Brain microvascular endothelial cell (primary cell): Measurements from ENCODE around the gene ACTRT2.

ENCODE experiments used
- DNase-seq: peaks from one replicate; pipeline ENCODE4 v3.0.0-alpha.2; 2020
- H3K27ac ChIP-seq: fragments of 250-450 bp; sonication (Bioruptor Pico); 2 replicates; pipeline ENCODE4 v1.5.1; 2020; ENCODE audit warnings: mild to moderate bottlenecking, moderate library complexity
- H3K27me3 ChIP-seq: fragments of 250-450 bp; sonication (Bioruptor Pico); replicated peaks from 2 replicates; pipeline ENCODE4 v1.5.1; 2020; ENCODE audit warnings: mild to moderate bottlenecking
- H3K36me3 ChIP-seq: fragments of 250-450 bp; sonication (Bioruptor Pico); replicated peaks from 2 replicates; pipeline ENCODE4 v1.5.1; 2020; ENCODE audit warnings: mild to moderate bottlenecking
- H3K4me3 ChIP-seq: 2 replicates; pipeline ENCODE4 v1.5.1; 2011; ENCODE audit warnings: low read depth, mild to moderate bottlenecking, control low read depth, low read length, moderate library complexity
- in situ Hi-C: cut with HindIII; loops from 2 replicates; pipeline ENCODE4 v1.10.0; 2017; ENCODE audit warnings: low sequenced_read_pairs, low pct_ligation_motif_present
- TF ChIP-seq, protein P1 (sequence below): IDR thresholded peaks from 2 replicates; pipeline ENCODE4 v1.5.1; 2011; ENCODE audit warnings: low read depth, mild to moderate bottlenecking, moderate library complexity, low read length, control low read depth, inconsistent platforms; ENCODE audit errors: missing control alignments

ACTRT2 gene

DNA sequence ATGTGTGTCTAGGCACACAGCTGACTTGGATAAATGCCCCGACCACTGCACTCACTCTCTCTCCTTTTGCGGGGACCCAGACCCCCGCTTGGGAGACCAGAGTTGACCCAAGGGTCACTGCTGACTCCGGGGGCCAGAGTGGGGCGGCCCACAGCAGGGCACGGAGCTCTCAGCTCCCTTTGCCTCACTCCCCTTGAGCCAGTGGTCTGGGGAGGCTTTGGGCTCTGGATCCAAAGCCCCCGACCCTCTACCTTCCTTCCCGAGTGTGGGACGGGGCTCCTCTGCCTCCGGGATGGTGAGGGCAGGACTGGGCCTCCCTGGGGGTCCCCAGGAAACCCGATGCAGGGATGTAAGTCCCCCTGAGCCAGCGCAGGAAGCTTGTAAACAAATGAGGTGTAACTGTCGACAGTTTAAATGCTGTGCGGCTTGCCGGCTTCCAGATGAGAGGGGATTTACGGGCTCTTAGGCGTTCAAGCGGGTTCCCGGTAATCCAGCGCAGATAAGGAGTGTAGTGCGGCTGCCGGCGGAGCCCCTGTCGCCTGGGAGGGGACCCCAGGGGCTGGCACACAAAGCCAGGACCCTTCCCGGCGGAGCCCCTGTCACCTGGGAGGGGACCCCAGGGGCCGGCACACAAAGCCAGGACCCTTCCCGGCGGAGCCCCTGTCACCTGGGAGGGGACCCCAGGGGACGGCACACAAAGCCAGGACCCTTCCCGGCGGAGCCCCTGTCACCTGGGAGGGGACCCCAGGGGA lies 7.4 kb downstream of the ACTRT2 start:
- Histone ChIP-seq H3K27ac (no peak overlapping the region), H3K36me3 (no peaks in the 10 kb centered on the region), H3K27me3 (no peaks in the 10 kb centered on the region), H3K4me3 (no peak overlapping the region)
- in situ Hi-C loops: no loop called here
- no peak for DNase-seq
- TF ChIP-seq, protein P1, sequence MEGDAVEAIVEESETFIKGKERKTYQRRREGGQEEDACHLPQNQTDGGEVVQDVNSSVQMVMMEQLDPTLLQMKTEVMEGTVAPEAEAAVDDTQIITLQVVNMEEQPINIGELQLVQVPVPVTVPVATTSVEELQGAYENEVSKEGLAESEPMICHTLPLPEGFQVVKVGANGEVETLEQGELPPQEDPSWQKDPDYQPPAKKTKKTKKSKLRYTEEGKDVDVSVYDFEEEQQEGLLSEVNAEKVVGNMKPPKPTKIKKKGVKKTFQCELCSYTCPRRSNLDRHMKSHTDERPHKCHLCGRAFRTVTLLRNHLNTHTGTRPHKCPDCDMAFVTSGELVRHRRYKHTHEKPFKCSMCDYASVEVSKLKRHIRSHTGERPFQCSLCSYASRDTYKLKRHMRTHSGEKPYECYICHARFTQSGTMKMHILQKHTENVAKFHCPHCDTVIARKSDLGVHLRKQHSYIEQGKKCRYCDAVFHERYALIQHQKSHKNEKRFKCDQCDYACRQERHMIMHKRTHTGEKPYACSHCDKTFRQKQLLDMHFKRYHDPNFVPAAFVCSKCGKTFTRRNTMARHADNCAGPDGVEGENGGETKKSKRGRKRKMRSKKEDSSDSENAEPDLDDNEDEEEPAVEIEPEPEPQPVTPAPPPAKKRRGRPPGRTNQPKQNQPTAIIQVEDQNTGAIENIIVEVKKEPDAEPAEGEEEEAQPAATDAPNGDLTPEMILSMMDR: no peak

DNA sequence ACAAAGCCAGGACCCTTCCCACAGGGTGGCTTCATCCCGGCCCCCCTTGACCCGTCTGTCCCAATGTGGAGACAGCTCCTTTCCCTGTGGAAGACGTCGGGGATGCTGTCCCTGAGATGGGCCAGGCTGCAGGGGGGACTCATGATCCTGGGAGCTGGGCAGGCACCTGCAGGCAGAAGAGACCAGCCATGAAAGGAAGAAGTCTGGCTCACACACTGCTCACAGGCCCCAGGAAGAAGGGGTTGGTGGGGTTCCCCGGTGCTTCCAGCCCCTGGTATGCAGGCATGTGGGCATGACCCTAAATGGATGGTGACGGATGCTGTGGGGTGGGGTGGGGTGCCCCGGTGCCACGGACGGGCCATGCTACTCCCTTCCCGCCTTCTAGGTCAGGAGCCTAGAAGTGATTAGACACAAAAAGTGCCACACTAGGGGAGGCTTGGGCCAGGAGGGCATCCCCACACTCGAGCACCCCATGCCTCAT lies 8.3 kb downstream of the ACTRT2 start:
- no peak for DNase-seq
- in situ Hi-C loops: no loop called here
- no peaks in the 10 kb centered on the region for H3K36me3 ChIP-seq
- no peaks in the 10 kb centered on the region for H3K27me3 ChIP-seq
- TF ChIP-seq, protein P1: no peak
- H3K27ac ChIP-seq: no peak overlapping the region
- H3K4me3 ChIP-seq: no peak overlapping the region

DNA sequence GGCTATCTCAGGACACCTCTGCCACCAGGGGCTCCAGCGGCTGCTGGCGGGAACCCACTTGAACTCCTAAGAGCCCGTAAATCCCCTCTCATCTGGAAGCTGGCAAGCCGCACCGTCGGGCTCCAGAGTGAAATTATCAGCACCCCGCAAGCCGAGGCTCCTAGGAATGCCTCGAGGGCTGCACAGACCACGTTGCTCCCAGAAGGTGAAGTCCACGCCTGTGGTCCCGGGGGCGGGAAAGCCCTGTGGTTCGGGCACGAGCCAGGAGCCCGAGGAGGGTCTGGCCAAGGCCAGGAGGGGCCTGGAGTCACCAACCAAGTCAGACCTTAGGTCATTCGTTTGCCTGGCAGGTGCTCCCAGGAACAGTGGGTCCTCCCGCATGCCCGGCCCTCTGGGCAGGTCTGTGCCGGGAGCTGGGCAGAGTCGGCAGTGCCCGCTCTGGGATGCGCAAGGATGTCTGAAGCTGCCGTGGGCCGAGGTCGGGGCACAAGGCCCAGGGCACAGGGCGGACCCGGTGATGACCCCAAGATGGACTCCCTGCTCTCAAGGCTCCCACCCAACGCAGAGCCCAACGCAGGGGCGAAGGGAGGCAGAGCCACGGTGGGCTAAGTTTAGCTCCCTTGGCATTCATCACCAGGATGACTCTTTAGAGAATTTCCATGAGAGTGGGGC lies 8.9 kb downstream of the ACTRT2 start:
- TF ChIP-seq, protein P1: no peak
- DNase-seq: no peak
- Histone ChIP-seq H3K36me3 (no peaks in the 10 kb centered on the region), H3K27me3 (no peaks in the 10 kb centered on the region), H3K27ac (no peak overlapping the region), H3K4me3 (no peak overlapping the region)
- in situ Hi-C loops: no loop called here

DNA sequence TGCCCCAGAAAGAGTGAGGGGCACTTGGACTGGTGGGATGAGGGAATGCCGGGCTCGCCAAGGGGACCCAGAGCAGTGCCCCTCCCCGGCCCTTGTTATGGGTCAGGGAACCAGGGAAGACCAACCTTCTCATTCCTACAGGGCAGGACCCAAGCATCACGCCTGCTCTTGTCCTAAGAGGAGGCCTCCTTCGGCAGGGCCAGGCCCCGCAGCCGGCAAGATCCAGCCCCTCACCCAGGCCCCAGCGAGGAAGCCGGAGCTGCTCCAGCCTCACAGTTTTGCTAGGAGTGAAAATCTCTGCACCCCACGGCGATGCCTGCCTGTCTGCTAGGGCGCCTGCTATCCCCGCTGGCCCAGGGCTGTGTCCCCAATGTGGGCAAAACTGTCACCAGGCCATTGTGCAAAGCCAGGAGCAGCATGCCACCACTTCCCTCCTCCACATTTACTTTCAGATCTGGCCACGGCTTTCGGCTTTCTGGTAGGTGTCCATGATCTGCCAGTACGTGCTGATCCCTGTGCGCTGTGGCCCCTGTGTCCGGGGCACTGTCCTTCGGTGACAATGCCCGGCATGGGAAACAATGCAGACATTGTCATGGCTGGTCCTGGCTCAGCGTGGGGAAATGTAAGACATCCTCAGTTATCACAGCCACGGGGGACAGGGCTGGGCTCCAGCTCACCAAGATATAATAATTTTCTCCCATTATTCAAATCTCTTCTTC lies 9.6 kb downstream of the ACTRT2 start:
- TF ChIP-seq, protein P1: no peak
- in situ Hi-C loops: no loop called here
- H3K4me3 ChIP-seq: no peak overlapping the region
- no peak overlapping the region for H3K27ac ChIP-seq
- no peak for DNase-seq
- H3K27me3 ChIP-seq: no peaks in the 10 kb centered on the region
- no peaks in the 10 kb centered on the region for H3K36me3 ChIP-seq

DNA sequence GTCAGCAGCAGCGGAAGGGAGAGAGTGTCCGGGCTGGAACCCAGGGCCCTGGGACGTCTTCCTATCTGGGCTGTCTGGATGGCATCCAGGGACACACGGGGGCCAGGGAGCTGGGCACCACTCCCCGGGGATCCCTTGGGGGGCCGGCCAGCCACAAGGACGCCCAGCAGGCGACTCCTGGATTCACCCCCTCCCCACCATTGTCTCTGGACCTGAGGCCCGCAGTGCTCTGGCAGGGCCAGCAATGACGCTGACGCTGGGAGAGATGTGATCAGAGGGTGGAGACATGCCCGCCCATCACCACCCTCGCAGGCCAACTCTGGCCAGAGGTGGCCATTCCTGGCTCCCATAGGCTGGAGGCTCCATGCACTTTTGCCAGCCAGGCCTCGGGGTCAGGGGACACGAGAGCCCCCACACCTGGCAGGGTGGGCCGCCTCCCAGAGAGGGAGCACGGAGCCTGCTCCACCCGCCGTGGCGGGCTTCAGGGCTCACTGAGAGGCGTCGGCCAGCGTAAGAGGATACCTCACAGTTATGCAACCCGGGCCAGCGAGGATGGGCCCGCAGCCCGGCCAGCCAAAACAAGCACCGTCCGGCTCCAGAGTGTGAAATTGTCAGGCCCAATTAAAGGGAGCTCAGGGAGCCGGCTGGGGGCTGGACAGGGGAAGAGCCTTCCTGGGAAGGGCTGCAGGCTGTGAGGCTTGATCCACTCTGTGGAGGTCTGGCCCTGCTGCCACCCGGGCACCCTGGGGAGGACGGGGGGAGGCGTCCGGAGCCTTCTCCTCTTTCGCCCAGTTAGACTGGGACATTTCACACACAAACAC lies 10.3 kb downstream of the ACTRT2 start:
- DNase-seq: no peak
- Histone ChIP-seq H3K36me3 (no peaks in the 10 kb centered on the region), H3K4me3 (no peak overlapping the region), H3K27me3 (no peaks in the 10 kb centered on the region), H3K27ac (no peak overlapping the region)
- TF ChIP-seq, protein P1: no peak
- in situ Hi-C loops: no loop called here
